WI38 (cell line): ENCODE measurements around the gene SRY.

Experiments used
- H3K4me3 ChIP-seq: 2 replicates; pipeline ENCODE4 v1.5.1; 2011; ENCODE audit warnings: low read depth, mild to moderate bottlenecking, control low read depth, low read length
- CTCF ChIP-seq: IDR thresholded peaks from 2 replicates; pipeline ENCODE4 v1.5.1; 2012; ENCODE audit warnings: low read depth, mild to moderate bottlenecking, control low read depth, low read length

Gene SRY

GRCh38 chrY:2796977-2797523 is 9.6 kb upstream of the SRY start:
- no peak overlapping the region for H3K4me3 ChIP-seq
- no peak for TF ChIP-seq CTCF

- no peak for TF ChIP-seq CTCF
- H3K4me3 ChIP-seq: no peak overlapping the region
Observed at GRCh38 chrY:2789756-2790155, 2.3 kb upstream of the SRY start.

- no peak overlapping the region for H3K4me3 ChIP-seq
- TF ChIP-seq CTCF: no peak
Observed at GRCh38 chrY:2786876-2787512, 488 bp downstream of the SRY start.
